Measurements from ENCODE around the gene BLM. TPM values are rescaled to one million over a fixed set of nuclear protein-coding genes. Genes with fewer than 3 reads are reported as not detected.

BLM gene
- polyA plus RNA-seq, 1 of the 3 experiments (the other 2 are of a cell fraction) = 2.7 TPM

DNA sequence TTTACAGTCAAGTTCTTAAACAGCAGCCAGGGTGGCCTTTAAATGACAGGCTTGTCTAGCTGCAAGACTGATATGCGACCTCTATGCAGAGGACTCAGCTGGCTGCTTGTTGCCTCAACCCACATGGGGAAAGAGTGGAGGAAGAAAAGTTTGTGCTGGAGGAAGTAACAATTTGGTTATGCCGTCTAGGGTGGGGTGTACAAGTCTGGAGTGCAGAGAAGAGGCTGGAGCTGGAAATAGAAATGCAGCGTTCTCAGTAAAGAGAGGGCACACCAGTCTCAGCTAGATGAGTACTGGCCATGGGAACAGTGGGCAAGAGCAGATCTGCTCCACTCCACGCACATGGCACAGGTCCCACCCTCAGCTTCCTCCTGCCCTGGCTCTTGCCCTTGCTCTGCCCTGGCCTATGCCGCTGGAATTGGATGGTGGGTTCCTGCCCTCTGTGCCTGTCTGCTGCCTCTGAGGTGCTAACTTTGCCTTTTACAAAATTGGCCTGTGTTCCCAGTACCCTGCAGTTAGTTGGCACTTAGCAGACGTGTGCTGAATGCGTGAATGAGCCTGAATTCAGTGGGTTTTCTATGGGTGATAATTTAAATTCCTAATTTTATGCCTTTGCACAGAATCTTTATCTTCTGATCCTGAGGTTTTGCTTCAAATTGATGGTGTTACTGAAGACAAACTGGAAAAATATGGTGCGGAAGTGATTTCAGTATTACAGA is 91.5 kb downstream of the BLM start:
- Histone ChIP-seq H3K4me3 (ENCODE audit: low read depth in 2 of 2, low read length in 1 of 2) (no peak overlapping the region), H3K9me3 (no peaks in the 10 kb centered on the region), H4K20me1 (ENCODE audit: insufficient read depth) (no peaks in the 10 kb centered on the region), H3K27ac (ENCODE audit: low read depth in 2 of 2, low read length in 1 of 2) (no peak overlapping the region), H3K4me1 (ENCODE audit: control insufficient read depth in 1 of 2, insufficient read depth in 2 of 2, low read depth in 1 of 2, low read length in 1 of 2) (no peaks in the 10 kb centered on the region), H3K27me3 (ENCODE audit: insufficient read depth) (no peaks in the 10 kb centered on the region), H3K4me2 (no peak overlapping the region), H3K36me3 (replicated peaks in 1 of 2; ENCODE audit: control insufficient read depth in 1 of 2, insufficient read depth in 2 of 2, low read length in 1 of 2) (peaks cover 2 to 4% of the 10 kb centered on the region in 2 experiments), H3K9me2 (no peaks in the 10 kb centered on the region), H2AFZ (ENCODE audit: low read depth) (no peak overlapping the region), H3K79me2 (ENCODE audit: insufficient read depth) (no peaks in the 10 kb centered on the region), H3K9ac (no peak overlapping the region), H3F3A (replicated peaks; ENCODE audit: insufficient read depth) (no peaks in the 10 kb centered on the region)
- ChIA-PET POLR2A (no interaction called here), CTCF (no interaction called here)
- TF ChIP-seq, protein P1, sequence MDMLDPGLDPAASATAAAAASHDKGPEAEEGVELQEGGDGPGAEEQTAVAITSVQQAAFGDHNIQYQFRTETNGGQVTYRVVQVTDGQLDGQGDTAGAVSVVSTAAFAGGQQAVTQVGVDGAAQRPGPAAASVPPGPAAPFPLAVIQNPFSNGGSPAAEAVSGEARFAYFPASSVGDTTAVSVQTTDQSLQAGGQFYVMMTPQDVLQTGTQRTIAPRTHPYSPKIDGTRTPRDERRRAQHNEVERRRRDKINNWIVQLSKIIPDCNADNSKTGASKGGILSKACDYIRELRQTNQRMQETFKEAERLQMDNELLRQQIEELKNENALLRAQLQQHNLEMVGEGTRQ (IDR thresholded peaks at IDR 0.05; ENCODE audit: borderline replicate concordance, low read depth, low read length) = no peak
- 84% methylated on average over 8 of the region's 8 CpGs for WGBS (ENCODE audit: low lambda C conversion rate)
- no peak for DNase-seq

DNA sequence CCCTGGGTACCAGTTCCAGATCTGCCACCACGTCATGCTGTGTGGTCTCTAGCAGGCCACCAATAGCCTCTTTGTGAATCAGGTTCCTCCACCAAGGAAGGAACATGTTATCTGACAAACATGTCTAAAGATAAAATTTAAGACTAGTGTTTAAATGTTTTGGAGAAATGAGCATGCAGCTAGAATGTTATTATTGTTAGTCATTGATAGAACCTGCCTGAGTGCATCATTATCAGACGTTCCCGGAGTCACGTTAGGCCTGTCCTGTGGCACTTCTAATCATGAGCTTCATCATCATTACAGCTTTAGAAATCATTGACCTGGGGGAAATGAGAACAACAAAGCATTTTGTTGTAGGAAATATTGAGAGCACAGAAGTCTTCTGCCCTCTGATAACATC is 92.4 kb downstream of the BLM start:
- Histone ChIP-seq H3K4me2 (no peak overlapping the region), H3K4me3 (ENCODE audit: low read depth in 2 of 2, low read length in 1 of 2) (no peak overlapping the region), H3K9me3 (no peaks in the 10 kb centered on the region), H3K27me3 (ENCODE audit: insufficient read depth) (no peaks in the 10 kb centered on the region), H3F3A (replicated peaks; ENCODE audit: insufficient read depth) (no peaks in the 10 kb centered on the region), H3K27ac (ENCODE audit: low read depth in 2 of 2, low read length in 1 of 2) (no peak overlapping the region), H3K36me3 (replicated peaks in 1 of 2; ENCODE audit: control insufficient read depth in 1 of 2, insufficient read depth in 2 of 2, low read length in 1 of 2) (peaks cover 2 to 4% of the 10 kb centered on the region in 2 experiments), H2AFZ (ENCODE audit: low read depth) (no peak overlapping the region), H3K4me1 (ENCODE audit: control insufficient read depth in 1 of 2, insufficient read depth in 2 of 2, low read depth in 1 of 2, low read length in 1 of 2) (no peaks in the 10 kb centered on the region), H3K79me2 (ENCODE audit: insufficient read depth) (no peaks in the 10 kb centered on the region), H4K20me1 (ENCODE audit: insufficient read depth) (no peaks in the 10 kb centered on the region), H3K9ac (no peak overlapping the region), H3K9me2 (no peaks in the 10 kb centered on the region)
- 89% methylated on average over 4 of the region's 4 CpGs for WGBS (ENCODE audit: low lambda C conversion rate)
- TF ChIP-seq GABPA (IDR thresholded peaks at IDR 0.05; ENCODE audit: low read depth) = no peak
- ChIA-PET CTCF (no interaction called here), POLR2A (no interaction called here)
- DNase-seq = no peak

DNA sequence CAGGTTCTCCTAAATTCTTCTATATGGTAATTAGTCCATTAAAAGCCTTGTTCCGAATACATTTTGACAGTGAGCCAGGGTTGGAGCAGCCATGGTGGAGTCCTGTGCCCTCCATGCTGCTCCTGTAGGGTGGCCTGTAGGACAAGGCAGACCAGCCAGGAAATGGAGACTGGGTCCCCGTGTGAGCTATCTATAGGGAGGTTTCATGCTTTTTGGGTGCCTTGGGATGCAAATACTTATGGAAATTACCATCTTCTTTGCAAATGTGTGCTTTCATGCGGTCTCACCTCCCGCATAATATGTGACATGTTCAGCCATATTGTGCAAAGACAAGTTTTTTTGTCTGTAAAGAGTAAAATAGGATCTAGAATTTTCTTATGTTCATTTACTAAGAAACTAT is 93.2 kb downstream of the BLM start:
- DNase-seq = no peak
- Histone ChIP-seq H3K9me2 (no peaks in the 10 kb centered on the region), H3F3A (replicated peaks; ENCODE audit: insufficient read depth) (no peaks in the 10 kb centered on the region), H3K27ac (ENCODE audit: low read depth in 2 of 2, low read length in 1 of 2) (no peak overlapping the region), H2AFZ (ENCODE audit: low read depth) (no peak overlapping the region), H3K4me2 (no peak overlapping the region), H3K79me2 (ENCODE audit: insufficient read depth) (no peaks in the 10 kb centered on the region), H3K9me3 (no peaks in the 10 kb centered on the region), H3K36me3 (replicated peaks in 1 of 2; ENCODE audit: control insufficient read depth in 1 of 2, insufficient read depth in 2 of 2, low read length in 1 of 2) (peaks cover 2 to 4% of the 10 kb centered on the region in 2 experiments), H3K4me3 (ENCODE audit: low read depth in 2 of 2, low read length in 1 of 2) (no peak overlapping the region), H4K20me1 (ENCODE audit: insufficient read depth) (no peaks in the 10 kb centered on the region), H3K27me3 (ENCODE audit: insufficient read depth) (no peaks in the 10 kb centered on the region), H3K4me1 (ENCODE audit: control insufficient read depth in 1 of 2, insufficient read depth in 2 of 2, low read depth in 1 of 2, low read length in 1 of 2) (no peaks in the 10 kb centered on the region), H3K9ac (no peak overlapping the region)
- whole genome bisulfite sequencing (ENCODE audit: low lambda C conversion rate) = 95% methylated on average over 3 of the region's 4 CpGs
- POLR2A ChIA-PET = no interaction called here
- CTCF ChIA-PET = interaction anchor here (0.8 kb wide), 1 partner anchor 76 kb away, joined by 4 read pairs; no protein-coding TSS in a partner anchor
- TF ChIP-seq, protein P2, sequence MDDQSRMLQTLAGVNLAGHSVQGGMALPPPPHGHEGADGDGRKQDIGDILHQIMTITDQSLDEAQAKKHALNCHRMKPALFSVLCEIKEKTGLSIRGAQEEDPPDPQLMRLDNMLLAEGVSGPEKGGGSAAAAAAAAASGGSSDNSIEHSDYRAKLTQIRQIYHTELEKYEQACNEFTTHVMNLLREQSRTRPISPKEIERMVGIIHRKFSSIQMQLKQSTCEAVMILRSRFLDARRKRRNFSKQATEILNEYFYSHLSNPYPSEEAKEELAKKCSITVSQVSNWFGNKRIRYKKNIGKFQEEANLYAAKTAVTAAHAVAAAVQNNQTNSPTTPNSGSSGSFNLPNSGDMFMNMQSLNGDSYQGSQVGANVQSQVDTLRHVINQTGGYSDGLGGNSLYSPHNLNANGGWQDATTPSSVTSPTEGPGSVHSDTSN (IDR thresholded peaks at IDR 0.05) = no peak
- TF ChIP-seq MXI1 (IDR thresholded peaks at IDR 0.05; ENCODE audit: low read depth, low read length) (no peak), GABPA (IDR thresholded peaks at IDR 0.05; ENCODE audit: low read depth) (no peak), EP300 (IDR thresholded peaks at IDR 0.05; ENCODE audit: borderline replicate concordance in 1 of 2, low read depth in 1 of 2, low read length in 1 of 2) (no peak), RAD21 (IDR thresholded peaks at IDR 0.05; ENCODE audit: low read length) (no peak), JUND (IDR thresholded peaks at IDR 0.05) (no peak), CHD2 (IDR thresholded peaks at IDR 0.05; ENCODE audit: low read length, partially characterized antibody) (no peak), YY1 (IDR thresholded peaks at IDR 0.05; ENCODE audit: low read depth) (no peak), MEF2A (IDR thresholded peaks at IDR 0.05; ENCODE audit: borderline replicate concordance, low read depth) (no peak), TEAD4 (IDR thresholded peaks at IDR 0.05; ENCODE audit: borderline replicate concordance, insufficient read depth) (no peak), FOXJ3 (CRISPR knock-in tag; IDR thresholded peaks at IDR 0.05) (no peak), FOXM1 (IDR thresholded peaks at IDR 0.05; ENCODE audit: low read depth) (no peak), GATA2 (CRISPR knock-in tag; IDR thresholded peaks at IDR 0.05) (no peak)
- TF ChIP-seq, protein P3, sequence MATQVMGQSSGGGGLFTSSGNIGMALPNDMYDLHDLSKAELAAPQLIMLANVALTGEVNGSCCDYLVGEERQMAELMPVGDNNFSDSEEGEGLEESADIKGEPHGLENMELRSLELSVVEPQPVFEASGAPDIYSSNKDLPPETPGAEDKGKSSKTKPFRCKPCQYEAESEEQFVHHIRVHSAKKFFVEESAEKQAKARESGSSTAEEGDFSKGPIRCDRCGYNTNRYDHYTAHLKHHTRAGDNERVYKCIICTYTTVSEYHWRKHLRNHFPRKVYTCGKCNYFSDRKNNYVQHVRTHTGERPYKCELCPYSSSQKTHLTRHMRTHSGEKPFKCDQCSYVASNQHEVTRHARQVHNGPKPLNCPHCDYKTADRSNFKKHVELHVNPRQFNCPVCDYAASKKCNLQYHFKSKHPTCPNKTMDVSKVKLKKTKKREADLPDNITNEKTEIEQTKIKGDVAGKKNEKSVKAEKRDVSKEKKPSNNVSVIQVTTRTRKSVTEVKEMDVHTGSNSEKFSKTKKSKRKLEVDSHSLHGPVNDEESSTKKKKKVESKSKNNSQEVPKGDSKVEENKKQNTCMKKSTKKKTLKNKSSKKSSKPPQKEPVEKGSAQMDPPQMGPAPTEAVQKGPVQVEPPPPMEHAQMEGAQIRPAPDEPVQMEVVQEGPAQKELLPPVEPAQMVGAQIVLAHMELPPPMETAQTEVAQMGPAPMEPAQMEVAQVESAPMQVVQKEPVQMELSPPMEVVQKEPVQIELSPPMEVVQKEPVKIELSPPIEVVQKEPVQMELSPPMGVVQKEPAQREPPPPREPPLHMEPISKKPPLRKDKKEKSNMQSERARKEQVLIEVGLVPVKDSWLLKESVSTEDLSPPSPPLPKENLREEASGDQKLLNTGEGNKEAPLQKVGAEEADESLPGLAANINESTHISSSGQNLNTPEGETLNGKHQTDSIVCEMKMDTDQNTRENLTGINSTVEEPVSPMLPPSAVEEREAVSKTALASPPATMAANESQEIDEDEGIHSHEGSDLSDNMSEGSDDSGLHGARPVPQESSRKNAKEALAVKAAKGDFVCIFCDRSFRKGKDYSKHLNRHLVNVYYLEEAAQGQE (IDR thresholded peaks at IDR 0.05; ENCODE audit: low read depth, low read length) = no peak
- TF ChIP-seq, protein P4, sequence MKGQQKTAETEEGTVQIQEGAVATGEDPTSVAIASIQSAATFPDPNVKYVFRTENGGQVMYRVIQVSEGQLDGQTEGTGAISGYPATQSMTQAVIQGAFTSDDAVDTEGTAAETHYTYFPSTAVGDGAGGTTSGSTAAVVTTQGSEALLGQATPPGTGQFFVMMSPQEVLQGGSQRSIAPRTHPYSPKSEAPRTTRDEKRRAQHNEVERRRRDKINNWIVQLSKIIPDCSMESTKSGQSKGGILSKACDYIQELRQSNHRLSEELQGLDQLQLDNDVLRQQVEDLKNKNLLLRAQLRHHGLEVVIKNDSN (IDR thresholded peaks at IDR 0.05; ENCODE audit: borderline replicate concordance, low read depth) = no peak

All from SK-N-SH (cell line).